ENCODE results near the gene ACTRT2.

DNA sequence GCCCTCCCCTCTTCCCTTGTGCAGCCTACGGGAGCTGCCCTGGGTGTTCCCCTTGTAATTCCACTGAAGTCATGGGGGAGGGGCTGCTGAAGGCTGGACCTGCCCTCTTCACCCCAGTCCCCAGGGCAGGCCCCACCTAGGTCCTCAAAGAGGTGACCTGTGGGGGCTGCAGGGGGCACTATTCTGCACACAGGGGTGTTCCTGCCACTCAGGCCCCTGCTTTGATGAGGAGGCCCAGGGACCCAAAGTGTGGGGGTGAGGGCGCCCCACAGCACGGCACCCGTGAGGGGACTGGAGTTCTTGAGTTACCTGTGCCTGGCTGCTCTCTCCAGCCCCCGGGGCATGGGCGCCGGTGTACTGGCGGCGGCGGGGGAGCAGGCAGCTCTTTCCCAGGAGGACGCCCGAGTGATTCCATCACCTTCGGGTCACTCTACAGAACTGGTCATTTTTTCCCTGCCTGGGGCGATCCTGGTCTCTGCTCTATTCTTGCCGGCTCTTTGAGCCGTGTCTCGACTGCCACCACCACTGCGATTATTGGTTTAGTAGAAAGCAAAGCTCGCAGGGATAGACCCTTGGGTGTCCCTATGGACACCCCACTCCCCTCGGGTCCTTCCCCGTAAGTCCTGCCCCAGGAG lies 40.8 kb downstream of the ACTRT2 start:
- TF ChIP-seq, protein P1, sequence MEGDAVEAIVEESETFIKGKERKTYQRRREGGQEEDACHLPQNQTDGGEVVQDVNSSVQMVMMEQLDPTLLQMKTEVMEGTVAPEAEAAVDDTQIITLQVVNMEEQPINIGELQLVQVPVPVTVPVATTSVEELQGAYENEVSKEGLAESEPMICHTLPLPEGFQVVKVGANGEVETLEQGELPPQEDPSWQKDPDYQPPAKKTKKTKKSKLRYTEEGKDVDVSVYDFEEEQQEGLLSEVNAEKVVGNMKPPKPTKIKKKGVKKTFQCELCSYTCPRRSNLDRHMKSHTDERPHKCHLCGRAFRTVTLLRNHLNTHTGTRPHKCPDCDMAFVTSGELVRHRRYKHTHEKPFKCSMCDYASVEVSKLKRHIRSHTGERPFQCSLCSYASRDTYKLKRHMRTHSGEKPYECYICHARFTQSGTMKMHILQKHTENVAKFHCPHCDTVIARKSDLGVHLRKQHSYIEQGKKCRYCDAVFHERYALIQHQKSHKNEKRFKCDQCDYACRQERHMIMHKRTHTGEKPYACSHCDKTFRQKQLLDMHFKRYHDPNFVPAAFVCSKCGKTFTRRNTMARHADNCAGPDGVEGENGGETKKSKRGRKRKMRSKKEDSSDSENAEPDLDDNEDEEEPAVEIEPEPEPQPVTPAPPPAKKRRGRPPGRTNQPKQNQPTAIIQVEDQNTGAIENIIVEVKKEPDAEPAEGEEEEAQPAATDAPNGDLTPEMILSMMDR (conservative IDR thresholded peaks at IDR 0.05; ENCODE audit: low read depth, low read length), result no peak
- TF ChIP-seq EZH2 (IDR thresholded peaks at IDR 0.05; ENCODE audit: borderline replicate concordance, low read depth, low read length, poor library complexity, severe bottlenecking), result no peak
